Endothelial cell of umbilical vein (primary cell): ENCODE data around the gene RNU6-8. TPM values are rescaled to one million over a fixed set of nuclear protein-coding genes. Genes with fewer than 3 reads are reported as not detected.

Experiments
- BruUV-seq: library from RNA; stranded (reverse); fragments of 400-500 nt; replicated peaks from 2 replicates; lab custom pipeline; 2021; lab: Mats Ljungman, UMichigan
- CTCF ChIA-PET: fragments of 300-600, 350-600 bp; sonication (Branson Sonifier 250); formaldehyde crosslinking; loops from one replicate; lab custom pipeline; 2021; ENCODE audit warnings: antibody characterized with exemption, inconsistent platforms; lab: Charles Lee
- POLR2A ChIA-PET: fragments of 300-600, 350-600 bp; sonication (Branson Sonifier 250); formaldehyde crosslinking; loops from one replicate; lab custom pipeline; 2021; ENCODE audit warnings: antibody characterized with exemption, inconsistent platforms; lab: Charles Lee
- DNase-seq: peaks from one replicate; pipeline ENCODE4 v3.0.0-alpha.2; 2011; ENCODE audit warnings: low read depth, low spot score
- FAIRE-seq: peaks from 2 replicates; lab custom pipeline; 2011; peaks lifted over from hg19 to GRCh38; lab: Jason Lieb, UNC
- H2AFZ ChIP-seq: 2 replicates; pipeline ENCODE4 v1.6.0; 2012; ENCODE audit warnings: low read depth, low read length, control low read depth, inconsistent platforms
- H3K27ac ChIP-seq: 2 replicates; pipeline ENCODE4 v1.5.1; 2011; ENCODE audit warnings: low read depth, mild to moderate bottlenecking, control low read depth, low read length, moderate library complexity; ENCODE audit not compliant: insufficient read depth
- H3K27me3 ChIP-seq, 2 experiments: 2 replicates each; pipeline versions ENCODE4 v1.6.0 to v1.6.1; 2011; ENCODE audit warnings: low read length in 2 of 2, mixed read lengths in 1 of 2; ENCODE audit not compliant: control insufficient read depth in 2 of 2, insufficient read depth in 2 of 2
- H3K36me3 ChIP-seq, 2 experiments: 2 replicates in 1 of 2; 3 replicates in 1 of 2; pipeline ENCODE4 v1.5.1; 2011; ENCODE audit warnings: low read length in 2 of 2, mild to moderate bottlenecking in 1 of 2, moderate library complexity in 1 of 2; ENCODE audit not compliant: control insufficient read depth in 2 of 2, insufficient read depth in 2 of 2; ENCODE audit errors: extremely low read depth in 1 of 2
- H3K4me1 ChIP-seq: 3 replicates; pipeline ENCODE4 v1.5.1; 2011; ENCODE audit warnings: mild to moderate bottlenecking, low read length; ENCODE audit not compliant: control insufficient read depth, insufficient read depth; ENCODE audit errors: extremely low read depth
- H3K4me2 ChIP-seq: 2 replicates; pipeline ENCODE4 v1.6.1; 2011; ENCODE audit warnings: low read length, control low read depth, mixed read lengths; ENCODE audit not compliant: insufficient read depth
- H3K4me3 ChIP-seq, 3 experiments: fragments of 200-600 bp in 1 of 3; sonication (generic), shearing (Covaris generic) in 1 of 3; replicated peaks in 1 of 3; 2 replicates each; pipeline ENCODE4 v1.5.1; 2011 to 2016; ENCODE audit warnings: control low read depth in 3 of 3, low read length in 3 of 3, mild to moderate bottlenecking in 2 of 3, inconsistent platforms in 1 of 3, low read depth in 1 of 3, moderate library complexity in 1 of 3; ENCODE audit not compliant: insufficient read depth in 1 of 3
- H3K79me2 ChIP-seq: 2 replicates; pipeline ENCODE4 v1.6.0; 2012; ENCODE audit warnings: low read length, inconsistent platforms; ENCODE audit not compliant: control insufficient read depth, insufficient read depth
- H3K9ac ChIP-seq: replicated peaks from 2 replicates; pipeline ENCODE3; 2011; ENCODE audit warnings: low read length, control low read depth; ENCODE audit not compliant: insufficient read depth; ENCODE audit errors: extremely low read depth
- H3K9me1 ChIP-seq: replicated peaks from 3 replicates; pipeline ENCODE4 v1.6.0; 2011; ENCODE audit warnings: mild to moderate bottlenecking, low read length; ENCODE audit not compliant: control insufficient read depth, insufficient read depth; ENCODE audit errors: extremely low read depth
- H3K9me3 ChIP-seq: replicated peaks from 2 replicates; pipeline ENCODE4 v1.5.1; 2012; ENCODE audit warnings: low read length, inconsistent platforms; ENCODE audit not compliant: control insufficient read depth, insufficient read depth
- H4K20me1 ChIP-seq: replicated peaks from 2 replicates; pipeline ENCODE3; 2011; ENCODE audit warnings: mild to moderate bottlenecking, low read length; ENCODE audit not compliant: control insufficient read depth, insufficient read depth; ENCODE audit errors: extremely low read depth
- CTCF ChIP-seq, 2 donors: IDR thresholded peaks; 1 replicate in 1 of 2; 2 replicates in 1 of 2; pipeline ENCODE4 v1.5.1; 2011; ENCODE audit warnings: low read length in 2 of 2, mild to moderate bottlenecking in 2 of 2, moderate library complexity in 2 of 2, control low read depth in 1 of 2, inconsistent platforms in 1 of 2, low read depth in 1 of 2; ENCODE audit not compliant: insufficient read depth in 1 of 2; ENCODE audit errors: extremely low read depth in 1 of 2
- EZH2 ChIP-seq: IDR thresholded peaks from 2 replicates; pipeline ENCODE4 v1.6.1; 2012; ENCODE audit warnings: borderline replicate concordance, low read depth, mild to moderate bottlenecking, moderate library complexity, low read length, inconsistent platforms; ENCODE audit not compliant: severe bottlenecking
- FOS ChIP-seq: IDR thresholded peaks from 2 replicates; pipeline ENCODE4 v1.6.1; 2011; ENCODE audit warnings: mild to moderate bottlenecking, low read length, moderate library complexity, borderline replicate concordance; ENCODE audit not compliant: insufficient read depth
- GATA2 ChIP-seq: IDR thresholded peaks from 2 replicates; pipeline ENCODE4 v1.7.0; 2011; ENCODE audit warnings: low read depth, mild to moderate bottlenecking, moderate library complexity, mixed read lengths, low read length; ENCODE audit not compliant: insufficient read length, insufficient read depth
- JUN ChIP-seq: IDR thresholded peaks from 2 replicates; pipeline ENCODE4 v1.6.1; 2011; ENCODE audit warnings: borderline replicate concordance, low read depth; ENCODE audit not compliant: insufficient read length, insufficient read depth
- MYC ChIP-seq: IDR thresholded peaks from one replicate; pipeline ENCODE4 v1.6.1; 2011; ENCODE audit warnings: mild to moderate bottlenecking, low read depth, low read length
- POLR2A ChIP-seq: IDR thresholded peaks from 2 replicates; pipeline ENCODE4 v1.6.1; 2012; ENCODE audit warnings: low read depth, mild to moderate bottlenecking, control low read depth, low read length
- dilution Hi-C: fragments of 300-500 bp; cut with MboI; formaldehyde crosslinking; loops from one replicate; pipeline ENCODE4 v1.15.0; 2019; ENCODE audit warnings: low sequenced_read_pairs; ENCODE audit not compliant: extremely low pct_ligation_motif_present
- intact Hi-C: fragments of 100-400 bp; cut with micrococcal nuclease; formaldehyde crosslinking; loops from one replicate; pipeline ENCODE4 v1.10.0; 2022
- polyA plus RNA-seq, 4 experiments: library from polyadenylated mRNA; depleted of rRNA in 3 of 4; stranded (reverse) in 3 of 4; unstranded in 1 of 4; fragments of >200 nt; gene quantifications; 2 replicates each; pipeline versions ENCODE4 v1.2.1 to v1.2.3, GENCODE V29; 2011 to 2012; ENCODE audit warnings: missing spikeins in 1 of 4
- total RNA-seq: library from RNA; stranded (reverse); gene quantifications from 2 replicates; pipeline ENCODE4 v1.2.3, GENCODE V29; 2021

The RNU6-8 gene
- total and polyA plus RNA-seq, 2 donors (not counting 3 experiments of a cell fraction or from before 2014, with no cell fraction given): not detected

DNA sequence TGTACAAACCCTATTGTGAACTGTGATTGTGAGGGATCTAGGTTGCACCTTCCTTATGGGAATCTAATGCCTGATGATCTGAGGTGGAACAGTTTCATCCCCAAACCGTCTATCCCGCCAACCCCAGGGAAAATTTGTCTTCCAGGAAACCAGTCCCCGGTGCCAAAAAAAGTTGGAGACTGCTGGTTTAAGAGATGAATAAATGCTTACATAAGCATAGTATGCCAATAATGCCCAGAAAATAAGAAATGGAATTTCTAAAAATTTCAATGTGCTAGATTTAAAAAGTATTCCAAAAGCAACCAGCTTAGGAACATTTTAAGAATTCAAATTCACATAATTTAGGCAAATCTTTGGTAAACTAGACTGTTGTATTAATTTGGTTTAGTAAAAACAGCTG lies 5.4 kb upstream of the RNU6-8 start:
- H3K4me3 ChIP-seq: no peak overlapping the region
- no TSS peak for BruUV-seq

More for the DNA sequence above, 5.4 kb upstream of the RNU6-8 start:
- Histone ChIP-seq H3K79me2 (no peaks in the 10 kb centered on the region), H3K9me1 (no peaks in the 10 kb centered on the region), H3K9ac (no peak overlapping the region), H3K9me3 (no peaks in the 10 kb centered on the region), H3K36me3 (no peaks in the 10 kb centered on the region), H3K27me3 (peaks cover 10 to 20% of the 10 kb centered on the region in 2 experiments), H3K4me2 (no peak overlapping the region), H4K20me1 (no peaks in the 10 kb centered on the region), H3K4me1 (peaks cover 3% of the 10 kb centered on the region), H3K27ac (no peak overlapping the region), H2AFZ (no peak overlapping the region)
- DNase-seq (no peak), FAIRE-seq (no peak)
- dilution Hi-C loops (no loop called here), intact Hi-C loops (no loop called here)
- TF ChIP-seq FOS (no peak), CTCF (IDR thresholded peaks at IDR 0.05; ENCODE audit: extremely low read depth in 1 of 2, insufficient read depth in 1 of 2, low read depth in 1 of 2, low read length in 2 of 2) (no peak), JUN (no peak), MYC (no peak), GATA2 (no peak), EZH2 (no peak), POLR2A (no peak)
- CTCF ChIA-PET: interaction anchor here (0.6 to 2.6 kb wide), 3 partner anchors 17 to 644 kb away, joined by 3 to 6 read pairs (median 3); no protein-coding TSS in a partner anchor
- POLR2A ChIA-PET: no interaction called here
